Measurements from ENCODE around the gene ZNF423.
"Not testable (repeated sequence)": the region's sequence is repeated elsewhere in the genome, so short reads cannot be mapped to it uniquely, and the experiment has no call there.

Gene ZNF423

DNA sequence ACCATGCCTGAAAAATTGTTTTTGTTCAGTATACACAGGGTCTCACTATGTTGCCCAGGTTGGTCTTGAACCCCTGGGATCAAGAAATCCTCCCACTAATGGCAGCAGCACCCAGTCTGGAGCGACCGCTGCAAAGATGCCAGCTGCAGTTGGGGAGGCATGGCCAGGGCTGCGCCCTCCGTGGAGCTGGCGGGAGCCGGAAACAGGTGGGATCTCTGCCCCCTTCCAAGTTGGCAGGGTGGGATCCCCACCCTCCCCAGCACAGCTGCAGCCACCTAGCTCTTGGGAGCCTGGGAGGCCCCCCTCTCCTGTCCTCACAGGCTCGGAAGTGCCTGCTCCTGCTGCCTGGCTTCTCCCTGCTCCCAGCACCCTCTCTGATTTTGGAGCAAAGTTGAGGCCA is 176.8 kb downstream of the ZNF423 start:
- DNase-seq (ENCODE audit: low read depth): no peak
- H3K4me3 ChIP-seq (ENCODE audit: low read length): no peak overlapping the region
- TF ChIP-seq, protein P1, sequence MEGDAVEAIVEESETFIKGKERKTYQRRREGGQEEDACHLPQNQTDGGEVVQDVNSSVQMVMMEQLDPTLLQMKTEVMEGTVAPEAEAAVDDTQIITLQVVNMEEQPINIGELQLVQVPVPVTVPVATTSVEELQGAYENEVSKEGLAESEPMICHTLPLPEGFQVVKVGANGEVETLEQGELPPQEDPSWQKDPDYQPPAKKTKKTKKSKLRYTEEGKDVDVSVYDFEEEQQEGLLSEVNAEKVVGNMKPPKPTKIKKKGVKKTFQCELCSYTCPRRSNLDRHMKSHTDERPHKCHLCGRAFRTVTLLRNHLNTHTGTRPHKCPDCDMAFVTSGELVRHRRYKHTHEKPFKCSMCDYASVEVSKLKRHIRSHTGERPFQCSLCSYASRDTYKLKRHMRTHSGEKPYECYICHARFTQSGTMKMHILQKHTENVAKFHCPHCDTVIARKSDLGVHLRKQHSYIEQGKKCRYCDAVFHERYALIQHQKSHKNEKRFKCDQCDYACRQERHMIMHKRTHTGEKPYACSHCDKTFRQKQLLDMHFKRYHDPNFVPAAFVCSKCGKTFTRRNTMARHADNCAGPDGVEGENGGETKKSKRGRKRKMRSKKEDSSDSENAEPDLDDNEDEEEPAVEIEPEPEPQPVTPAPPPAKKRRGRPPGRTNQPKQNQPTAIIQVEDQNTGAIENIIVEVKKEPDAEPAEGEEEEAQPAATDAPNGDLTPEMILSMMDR (conservative IDR thresholded peaks at IDR 0.05; ENCODE audit: low read length): no peak

DNA sequence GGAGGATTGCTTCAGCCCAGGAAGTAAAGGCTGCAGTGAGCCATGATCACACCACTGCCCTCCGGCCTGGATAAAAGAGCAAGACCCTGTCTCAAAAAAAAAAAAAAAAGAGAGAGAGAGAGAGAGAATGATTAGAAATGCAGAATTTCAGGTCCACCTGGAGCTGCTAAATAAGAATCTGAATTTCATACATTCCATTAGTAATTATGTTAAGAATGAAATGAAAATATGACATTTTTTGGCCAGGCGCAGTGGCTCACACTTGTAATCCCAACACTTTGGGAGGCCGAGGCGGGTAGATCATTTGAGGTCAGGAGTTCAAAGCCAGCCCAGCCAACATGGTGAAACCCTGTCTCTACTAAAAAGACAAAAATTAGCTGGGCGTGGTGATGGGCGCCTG is 178.3 kb downstream of the ZNF423 start:
- not testable (repeated sequence) for DNase-seq (ENCODE audit: low read depth); H3K4me3 ChIP-seq (ENCODE audit: low read length)

- no peak for DNase-seq (ENCODE audit: low read depth)
- TF ChIP-seq, protein P1 (conservative IDR thresholded peaks at IDR 0.05; ENCODE audit: low read length): no peak
- H3K4me3 ChIP-seq (ENCODE audit: low read length): no peak overlapping the region
These were observed 180.5 kb downstream of the ZNF423 start for GRCh38 chr16:49675413-49675812.

DNA sequence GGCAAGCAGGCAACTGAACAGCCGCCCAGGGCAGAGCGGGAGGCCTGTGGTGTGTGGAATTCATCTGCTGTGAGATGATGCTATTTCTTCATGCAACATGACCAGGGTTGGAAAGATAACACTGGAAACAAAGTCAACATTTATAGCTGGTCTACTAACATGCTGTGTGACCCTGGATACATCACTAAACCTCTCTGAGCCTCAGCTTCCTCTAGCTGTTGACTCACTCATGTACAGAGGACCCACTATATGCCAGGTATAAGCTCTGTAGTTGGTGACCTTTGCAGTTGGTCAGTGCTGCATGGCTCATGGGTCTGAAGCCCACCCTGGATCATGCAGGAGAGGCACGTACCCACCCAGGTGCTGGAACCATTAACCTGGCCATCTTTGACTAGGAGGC is 180.9 kb downstream of the ZNF423 start:
- no peak for DNase-seq (ENCODE audit: low read depth)
- TF ChIP-seq, protein P1 (conservative IDR thresholded peaks at IDR 0.05; ENCODE audit: low read length): no peak
- H3K4me3 ChIP-seq (ENCODE audit: low read length): no peak overlapping the region

DNA sequence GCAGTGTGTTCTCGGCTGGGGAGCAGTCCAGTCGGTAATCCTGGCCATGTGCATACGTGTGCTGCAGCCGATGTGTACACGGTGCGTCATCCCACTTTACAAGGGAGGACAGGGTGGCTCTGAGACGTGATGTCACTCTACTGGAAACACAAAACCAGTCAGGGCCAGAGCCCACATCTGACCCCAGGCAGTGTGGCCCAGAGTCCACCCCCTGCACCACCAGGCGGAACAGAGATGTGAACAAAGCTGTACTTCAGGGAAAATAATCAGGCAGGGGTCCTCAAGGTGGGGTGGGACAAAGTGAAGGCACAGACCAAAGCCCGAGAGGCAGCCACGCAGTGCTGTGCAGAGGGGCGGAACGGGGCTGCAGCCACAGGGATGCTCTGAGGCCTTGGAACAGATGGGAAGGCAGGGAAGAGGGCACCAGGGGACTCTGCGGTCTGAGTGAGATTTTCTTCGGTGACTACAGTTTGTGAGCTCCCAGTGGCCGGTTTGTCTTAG is 181.5 kb downstream of the ZNF423 start:
- no peak for DNase-seq (ENCODE audit: low read depth)
- no peak overlapping the region for H3K4me3 ChIP-seq (ENCODE audit: low read length)
- TF ChIP-seq, protein P1 (conservative IDR thresholded peaks at IDR 0.05; ENCODE audit: low read length): no peak

- DNase-seq (ENCODE audit: low read depth): no peak
- H3K4me3 ChIP-seq (ENCODE audit: low read length): no peak overlapping the region
- TF ChIP-seq, protein P1 (conservative IDR thresholded peaks at IDR 0.05; ENCODE audit: low read length): no peak
These were observed 182.5 kb downstream of the ZNF423 start for GRCh38 chr16:49673442-49673841.

DNA sequence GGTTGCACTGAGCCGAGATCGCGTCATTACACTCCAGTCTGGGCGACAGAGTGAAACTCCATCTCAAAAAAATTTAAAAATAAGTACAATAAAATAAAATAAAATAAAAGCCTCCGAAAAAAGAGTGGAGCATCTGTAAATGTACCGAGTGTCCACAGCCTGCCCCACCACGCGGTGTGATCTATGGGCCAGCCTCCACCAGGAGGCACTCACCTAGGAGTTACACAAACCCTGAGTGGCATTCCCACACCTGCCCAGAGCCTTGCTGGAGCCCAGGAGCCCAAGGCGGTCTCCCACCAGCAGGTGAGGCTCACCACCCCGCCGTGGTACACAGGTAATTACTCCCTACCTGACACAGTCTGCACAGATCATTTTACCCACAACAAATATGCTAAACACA is 183.2 kb downstream of the ZNF423 start:
- no peak overlapping the region for H3K4me3 ChIP-seq (ENCODE audit: low read length)
- DNase-seq (ENCODE audit: low read depth): no peak
- TF ChIP-seq, protein P1 (conservative IDR thresholded peaks at IDR 0.05; ENCODE audit: low read length): no peak

DNA sequence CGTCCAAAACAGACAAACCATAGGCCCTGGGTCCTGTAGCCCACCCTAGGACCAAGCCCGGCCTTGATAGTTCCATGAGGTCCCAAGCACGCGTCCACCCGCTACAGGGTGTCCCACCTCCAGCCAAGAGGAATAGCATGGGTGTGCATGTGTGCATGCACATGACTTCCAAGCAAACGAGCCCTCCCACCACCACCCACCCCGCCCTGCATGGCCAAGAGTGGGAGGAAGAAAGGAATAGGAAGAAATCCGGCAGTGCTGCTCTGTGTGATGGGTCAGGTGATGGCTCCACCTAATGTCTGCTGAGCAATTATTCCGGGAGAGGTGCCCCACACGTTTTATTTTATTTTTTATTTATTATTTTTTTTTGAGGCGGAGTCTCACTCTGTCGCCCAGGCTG is 184.6 kb downstream of the ZNF423 start:
- TF ChIP-seq, protein P1 (conservative IDR thresholded peaks at IDR 0.05; ENCODE audit: low read length): no peak
- H3K4me3 ChIP-seq (ENCODE audit: low read length): no peak overlapping the region
- no peak for DNase-seq (ENCODE audit: low read depth)
